ENCODE data around the gene NLK.
"Not testable (repeated sequence)": the region's sequence is repeated elsewhere in the genome, so short reads cannot be mapped to it uniquely, and the experiment has no call there.

The NLK gene

GRCh38 chr17:28042657-28042720, at the start of gene NLK:
Gene NLK (plus strand): TSS chr17:28042677. CDS start chr17:28042874, 197 bp downstream.
- DNase-seq (ENCODE audit: low read depth) = no peak

GRCh38 chr17:27993161-27993695, 49.2 kb upstream of the NLK start:
- no peak for DNase-seq (ENCODE audit: low read depth)

- DNase-seq (ENCODE audit: low read depth) = no peak
Measured at GRCh38 chr17:27993723-27994310, 48.7 kb upstream of the NLK start.

DNA sequence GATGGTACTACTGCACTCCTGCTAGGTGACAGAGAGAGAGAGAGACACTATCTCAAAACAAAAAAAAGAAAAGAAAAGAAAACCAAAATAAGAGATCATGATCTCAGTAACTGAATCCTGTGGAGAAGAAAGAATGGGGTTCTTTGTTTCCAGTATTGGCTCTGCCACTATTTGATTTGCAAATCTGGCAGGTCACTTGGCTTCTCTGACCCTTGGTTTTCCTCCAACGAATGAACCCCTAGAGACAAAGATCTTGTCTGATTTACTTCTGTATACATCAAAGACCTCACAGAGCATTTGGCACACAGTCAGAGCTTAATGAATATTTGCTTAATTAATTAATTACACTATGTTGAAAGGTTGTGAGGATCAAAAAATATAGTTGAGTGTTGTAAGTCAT, 47.9 kb upstream of the NLK start:
- no peak for DNase-seq (ENCODE audit: low read depth)

DNA sequence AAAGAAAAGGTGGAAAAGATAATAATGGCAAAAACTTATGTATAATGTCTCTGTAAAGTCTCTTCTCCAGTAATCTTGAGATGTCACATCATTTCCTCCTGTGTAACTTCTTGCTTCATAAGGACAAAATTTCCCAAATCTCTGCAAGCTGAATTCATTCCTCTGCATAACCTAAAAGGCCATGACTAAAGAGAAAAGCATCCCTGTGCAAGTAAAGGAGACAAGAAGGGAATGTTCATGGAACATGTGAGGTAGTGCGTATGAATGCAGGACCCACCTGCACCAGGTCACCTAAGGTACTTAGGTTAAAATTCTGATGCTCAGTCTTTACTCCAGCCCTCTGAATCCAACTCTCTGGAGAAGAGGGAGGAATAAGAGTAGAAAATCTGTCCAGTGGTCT, 46.9 kb upstream of the NLK start:
- no peak for DNase-seq (ENCODE audit: low read depth)

GRCh38 chr17:27996202-27997043, 46.1 kb upstream of the NLK start:
- DNase-seq (ENCODE audit: low read depth) = no peak

GRCh38 chr17:27997044-27997401, 45.5 kb upstream of the NLK start:
- DNase-seq (ENCODE audit: low read depth) = no peak

- no peak for DNase-seq (ENCODE audit: low read depth)
Measured at GRCh38 chr17:27997522-27997921, 45.0 kb upstream of the NLK start.

- DNase-seq (ENCODE audit: low read depth) = no peak
Measured at GRCh38 chr17:28001149-28001548, 41.3 kb upstream of the NLK start.

DNA sequence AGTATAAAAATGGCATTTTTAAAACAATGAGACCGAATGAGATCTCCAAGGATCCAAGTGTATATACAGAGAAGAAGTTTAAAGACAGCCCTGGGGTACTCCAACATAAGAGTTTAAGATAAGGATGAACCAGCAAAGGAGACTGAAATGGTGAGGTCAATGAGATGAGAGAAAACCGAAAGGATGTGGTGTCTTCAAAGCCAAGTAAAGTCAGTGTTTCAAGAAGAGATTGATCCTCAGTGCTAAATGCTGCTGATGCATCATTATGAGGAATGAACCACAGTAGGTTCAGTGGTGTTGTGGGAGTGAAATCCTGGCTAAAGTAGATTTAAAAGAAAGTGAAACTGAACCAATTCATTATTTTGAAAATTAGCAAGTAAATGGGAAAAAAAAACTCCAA, 38.1 kb upstream of the NLK start:
- no peak for DNase-seq (ENCODE audit: low read depth)

GRCh38 chr17:28007925-28008324, 34.6 kb upstream of the NLK start:
- DNase-seq (ENCODE audit: low read depth) = not testable (repeated sequence)

DNA sequence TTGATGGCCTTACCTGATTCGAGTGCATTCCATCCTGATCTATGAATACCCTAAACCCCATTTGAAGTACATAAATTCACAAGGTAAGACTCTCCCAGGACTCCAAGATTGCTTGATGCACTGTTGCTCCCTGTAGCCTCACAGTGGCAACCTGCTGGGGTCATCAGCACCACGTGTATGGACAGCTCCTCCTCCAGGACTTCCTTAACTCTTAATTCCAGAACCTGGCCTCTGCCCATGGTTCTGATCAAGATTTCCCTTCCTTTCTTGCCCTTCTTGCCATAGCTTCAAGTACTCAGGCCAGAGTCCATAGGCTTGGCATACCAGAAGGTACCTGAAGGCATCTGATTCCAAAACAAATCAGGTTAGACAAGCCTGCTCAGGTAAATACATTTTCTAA, 34.0 kb upstream of the NLK start:
- DNase-seq (ENCODE audit: low read depth) = no peak

- DNase-seq (ENCODE audit: low read depth) = no peak
Measured at GRCh38 chr17:28010406-28010805, 32.1 kb upstream of the NLK start.

DNA sequence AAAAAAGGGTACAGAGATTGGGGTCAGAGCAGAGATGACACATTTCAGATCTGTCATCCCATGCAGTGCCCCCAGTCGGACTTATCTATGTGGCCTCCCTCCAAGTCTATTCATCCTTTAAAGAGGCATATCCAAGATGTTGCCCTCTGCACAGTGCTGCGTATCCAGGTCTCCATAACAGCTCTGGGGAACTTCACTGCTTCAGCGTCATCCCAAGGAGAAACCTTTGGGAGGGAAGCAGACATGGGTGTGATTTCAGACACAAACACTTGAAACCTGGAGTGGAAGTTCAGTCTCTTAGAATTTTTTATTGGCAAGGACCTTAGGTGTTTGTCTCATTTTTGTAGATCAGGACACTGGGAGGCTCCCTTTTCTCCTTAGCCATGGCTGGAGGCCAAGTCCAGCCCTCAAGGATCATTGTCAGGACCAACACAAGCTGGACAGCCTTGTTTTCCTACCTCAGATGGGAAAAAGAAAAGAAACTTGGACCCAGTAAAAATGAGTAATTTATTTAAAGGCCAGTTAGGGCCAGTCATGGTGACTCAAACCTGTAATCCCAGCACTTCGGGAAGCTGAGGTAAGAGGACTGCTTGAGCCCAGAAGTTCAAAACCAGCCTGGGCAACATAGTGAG, 23.9 kb upstream of the NLK start:
- DNase-seq (ENCODE audit: low read depth) = no peak

- DNase-seq (ENCODE audit: low read depth) = no peak
Measured at GRCh38 chr17:28020515-28020914, 22.0 kb upstream of the NLK start.

GRCh38 chr17:28029044-28029443, 13.4 kb upstream of the NLK start:
- DNase-seq (ENCODE audit: low read depth) = no peak

- DNase-seq (ENCODE audit: low read depth) = no peak
Measured at GRCh38 chr17:28030386-28030785, 12.1 kb upstream of the NLK start.

DNA sequence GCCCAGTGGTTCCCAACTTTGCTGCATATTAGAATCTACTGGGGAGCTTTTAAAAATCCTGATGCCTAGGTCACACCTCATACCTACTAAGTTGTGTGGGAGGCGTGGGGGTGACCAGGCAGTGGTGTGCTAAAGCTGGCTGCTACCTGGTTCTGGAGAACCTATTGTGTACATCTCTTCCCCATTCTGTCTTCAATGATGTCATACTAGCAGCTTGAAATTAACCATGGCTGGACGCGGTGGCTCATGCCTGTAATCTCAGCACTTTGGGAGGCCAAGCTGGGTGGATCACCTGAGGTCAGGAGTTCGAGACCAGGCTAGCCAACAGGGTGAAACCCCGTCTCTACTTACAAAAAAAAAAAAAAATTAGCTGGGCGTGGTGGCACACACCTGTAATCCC, 11.3 kb upstream of the NLK start:
- DNase-seq (ENCODE audit: low read depth) = no peak

GRCh38 chr17:28033972-28034714, 8.3 kb upstream of the NLK start:
- no peak for DNase-seq (ENCODE audit: low read depth)

DNA sequence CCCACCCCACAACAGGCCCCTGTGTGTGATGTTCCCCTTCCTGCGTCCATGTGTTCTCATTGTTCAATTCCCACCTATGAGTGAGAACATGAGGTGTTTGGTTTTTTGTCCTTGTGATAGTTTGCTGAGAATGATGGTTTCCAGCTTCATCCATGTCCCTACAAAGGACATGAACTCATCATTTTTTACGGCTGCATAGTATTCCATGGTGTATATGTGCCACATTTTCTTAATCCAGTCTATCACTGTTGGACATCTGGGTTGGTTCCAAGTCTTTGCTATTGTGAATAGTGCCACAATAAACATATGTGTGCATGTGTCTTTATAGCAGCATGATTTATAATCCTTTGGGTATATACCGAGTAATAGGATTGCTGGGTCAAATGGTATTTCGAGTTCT, 7.0 kb upstream of the NLK start:
- not testable (repeated sequence) for DNase-seq (ENCODE audit: low read depth)

DNA sequence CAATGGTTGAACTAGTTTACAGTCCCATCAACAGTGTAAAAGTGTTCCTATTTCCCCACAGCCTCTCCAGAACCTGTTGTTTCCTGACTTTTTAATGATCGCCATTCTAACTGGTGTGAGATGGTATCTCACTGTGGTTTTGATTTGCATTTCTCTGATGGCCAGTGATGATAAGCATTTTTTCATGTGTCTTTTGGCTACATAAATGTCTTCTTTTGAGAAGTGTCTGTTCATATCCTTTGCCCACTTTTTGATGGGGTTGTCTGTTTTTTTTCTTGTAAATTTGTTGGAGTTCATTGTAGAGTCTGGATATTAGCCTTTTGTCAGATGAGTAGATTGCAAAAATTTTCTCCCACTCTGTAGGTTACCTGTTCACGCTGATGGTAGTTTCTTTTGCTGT, 6.6 kb upstream of the NLK start:
- not testable (repeated sequence) for DNase-seq (ENCODE audit: low read depth)

GRCh38 chr17:28038802-28039201, 3.7 kb upstream of the NLK start:
- no peak for DNase-seq (ENCODE audit: low read depth)

- no peak for DNase-seq (ENCODE audit: low read depth)
Measured at GRCh38 chr17:28039251-28039650, 3.2 kb upstream of the NLK start.
